Trophoblast cell (in vitro differentiated cells and primary cell): ENCODE measurements around the gene RTL1.

Source experiments
- DNase-seq, 2 donors: peaks; one replicate each; pipeline ENCODE4 v3.0.0-alpha.2; 2016
- H2AFZ ChIP-seq: 2 replicates; pipeline ENCODE4 v1.6.1; 2013; ENCODE audit warnings: low read length, moderate library complexity, mild to moderate bottlenecking; ENCODE audit not compliant: insufficient read depth, poor library complexity
- H2AK5ac ChIP-seq: 2 replicates; pipeline ENCODE4 v1.6.1; 2013; ENCODE audit warnings: mild to moderate bottlenecking, low read length
- H2BK120ac ChIP-seq: 2 replicates; pipeline ENCODE4 v1.6.1; 2013; ENCODE audit warnings: low read length, mild to moderate bottlenecking, moderate library complexity; ENCODE audit not compliant: insufficient read depth, poor library complexity
- H2BK12ac ChIP-seq: 2 replicates; pipeline ENCODE4 v1.6.1; 2013; ENCODE audit warnings: mild to moderate bottlenecking, low read length, moderate library complexity
- H2BK5ac ChIP-seq: 2 replicates; pipeline ENCODE4 v1.6.1; 2013; ENCODE audit warnings: low read length, low read depth, moderate library complexity, mild to moderate bottlenecking; ENCODE audit not compliant: poor library complexity
- H3K14ac ChIP-seq: 2 replicates; pipeline ENCODE4 v1.6.1; 2013; ENCODE audit warnings: mild to moderate bottlenecking, low read length
- H3K18ac ChIP-seq: 2 replicates; pipeline ENCODE4 v1.6.1; 2013; ENCODE audit warnings: mild to moderate bottlenecking, low read length
- H3K23ac ChIP-seq: 2 replicates; pipeline ENCODE4 v1.6.1; 2013; ENCODE audit warnings: low read length
- H3K27ac ChIP-seq: 2 replicates; pipeline ENCODE4 v1.5.1; 2013; ENCODE audit warnings: low read depth, mild to moderate bottlenecking, inconsistent platforms, low read length, moderate library complexity
- H3K27me3 ChIP-seq: 2 replicates; pipeline ENCODE4 v1.6.1; 2013; ENCODE audit warnings: inconsistent platforms, mild to moderate bottlenecking, low read length, moderate library complexity; ENCODE audit not compliant: insufficient read depth
- H3K36me3 ChIP-seq, 2 experiments: 1 replicate in 1 of 2; 2 replicates in 1 of 2; pipeline ENCODE4 v1.6.1; 2013; ENCODE audit warnings: low read length in 2 of 2, mild to moderate bottlenecking in 2 of 2, moderate library complexity in 1 of 2; ENCODE audit not compliant: insufficient read depth in 2 of 2, control insufficient read depth in 1 of 2
- H3K4ac ChIP-seq: 2 replicates; pipeline ENCODE4 v1.6.1; 2013; ENCODE audit warnings: low read depth, mild to moderate bottlenecking, low read length, moderate library complexity
- H3K4me1 ChIP-seq, 2 experiments: 1 replicate in 1 of 2; 2 replicates in 1 of 2; pipeline ENCODE4 v1.6.1; 2013; ENCODE audit warnings: low read length in 2 of 2, mild to moderate bottlenecking in 2 of 2, moderate library complexity in 1 of 2; ENCODE audit not compliant: insufficient read depth in 2 of 2, control insufficient read depth in 1 of 2
- H3K4me2 ChIP-seq: 2 replicates; pipeline ENCODE4 v1.6.1; 2013; ENCODE audit warnings: inconsistent platforms, mild to moderate bottlenecking, low read length, moderate library complexity
- H3K4me3 ChIP-seq: 2 replicates; pipeline ENCODE4 v1.5.1; 2013; ENCODE audit warnings: mild to moderate bottlenecking, low read depth, low read length, inconsistent platforms
- H3K79me1 ChIP-seq: one replicate; pipeline ENCODE4 v1.6.1; 2013; ENCODE audit warnings: low read length
- H3K79me2 ChIP-seq: 2 replicates; pipeline ENCODE4 v1.6.1; 2013; ENCODE audit warnings: low read length, mild to moderate bottlenecking; ENCODE audit not compliant: control insufficient read depth, insufficient read depth, poor library complexity
- H3K9ac ChIP-seq: 2 replicates; pipeline ENCODE4 v1.6.1; 2013; ENCODE audit warnings: mild to moderate bottlenecking, low read length
- H3K9me3 ChIP-seq: 2 replicates; pipeline ENCODE4 v1.6.1; 2013; ENCODE audit warnings: low read depth, mild to moderate bottlenecking, control low read depth, inconsistent platforms, low read length; ENCODE audit not compliant: insufficient read depth
- H4K12ac ChIP-seq: 2 replicates; pipeline ENCODE4 v1.6.1; 2013; ENCODE audit warnings: low read depth, mild to moderate bottlenecking, low read length, moderate library complexity
- H4K8ac ChIP-seq: 2 replicates; pipeline ENCODE4 v1.6.1; 2013; ENCODE audit warnings: low read depth, mild to moderate bottlenecking, low read length, moderate library complexity
- H4K91ac ChIP-seq: one replicate; pipeline ENCODE4 v1.6.1; 2013; ENCODE audit warnings: low read depth, mild to moderate bottlenecking, low read length, moderate library complexity
- WGBS: extraction: QIAGEN DNeasy Blood & Tissue Kit; methylation state at CpG from one replicate; pipeline ENCODE4 v1.1.7; 2013; ENCODE audit warnings: missing lambda C conversion rate; ENCODE audit not compliant: insufficient read length, insufficient coverage; ENCODE audit errors: extremely low coverage; 5-methylcytosine and 5-hydroxymethylcytosine counted together

Gene RTL1

GRCh38 chr14:100844421-100844820, 59.1 kb downstream of the RTL1 start:
- no CpG with 5 or more reads among the region's 9 CpGs for WGBS

GRCh38 chr14:100844082-100844408, 59.5 kb downstream of the RTL1 start:
- Histone ChIP-seq H3K14ac (no peak overlapping the region), H3K4me3 (no peak overlapping the region), H2BK12ac (no peak overlapping the region), H3K79me2 (no peaks in the 10 kb centered on the region), H3K9me3 (no peaks in the 10 kb centered on the region), H3K4me1 (peaks cover 0 to 2% of the 10 kb centered on the region in 2 experiments), H3K36me3 (no peaks in the 10 kb centered on the region), H3K9ac (no peak overlapping the region), H4K12ac (no peak overlapping the region), H3K27ac (no peak overlapping the region), H2AK5ac (no peak overlapping the region), H2AFZ (no peak overlapping the region), H3K4ac (no peak overlapping the region), H3K23ac (no peak overlapping the region), H4K8ac (no peak overlapping the region), H2BK120ac (no peak overlapping the region), H3K79me1 (no peaks in the 10 kb centered on the region), H2BK5ac (no peak overlapping the region), H3K18ac (no peak overlapping the region), H3K4me2 (no peak overlapping the region), H4K91ac (no peak overlapping the region), H3K27me3 (no peaks in the 10 kb centered on the region)
- WGBS: no CpG with 5 or more reads among the region's 4 CpGs
- no peak for DNase-seq

More at GRCh38 chr14:100844421-100844820, 59.1 kb downstream of the RTL1 start:
- no peak overlapping the region for H3K14ac ChIP-seq
- H2BK120ac ChIP-seq: no peak overlapping the region
- H3K27me3 ChIP-seq: no peaks in the 10 kb centered on the region
- H2AFZ ChIP-seq: no peak overlapping the region
- H4K8ac ChIP-seq: no peak overlapping the region
- no peak overlapping the region for H3K4me3 ChIP-seq
- no peak overlapping the region for H3K18ac ChIP-seq
- H3K79me2 ChIP-seq: no peaks in the 10 kb centered on the region
- no peak overlapping the region for H2AK5ac ChIP-seq
- DNase-seq: no peak
- no peak overlapping the region for H2BK5ac ChIP-seq
- H3K9me3 ChIP-seq: no peaks in the 10 kb centered on the region
- no peak overlapping the region for H2BK12ac ChIP-seq
- peaks cover 0 to 2% of the 10 kb centered on the region in 2 experiments for H3K4me1 ChIP-seq
- no peak overlapping the region for H3K4me2 ChIP-seq
- no peak overlapping the region for H3K4ac ChIP-seq
- H3K9ac ChIP-seq: no peak overlapping the region
- H3K23ac ChIP-seq: no peak overlapping the region
- no peaks in the 10 kb centered on the region for H3K36me3 ChIP-seq
- H3K27ac ChIP-seq: no peak overlapping the region
- no peak overlapping the region for H4K12ac ChIP-seq
- H4K91ac ChIP-seq: no peak overlapping the region
- no peaks in the 10 kb centered on the region for H3K79me1 ChIP-seq

- no peak overlapping the region for H4K91ac ChIP-seq
- H2BK12ac ChIP-seq: no peak overlapping the region
- H3K27ac ChIP-seq: no peak overlapping the region
- H3K9me3 ChIP-seq: no peaks in the 10 kb centered on the region
- no peaks in the 10 kb centered on the region for H3K79me1 ChIP-seq
- H3K4me2 ChIP-seq: no peak overlapping the region
- H3K36me3 ChIP-seq: no peaks in the 10 kb centered on the region
- no peak overlapping the region for H3K18ac ChIP-seq
- H4K12ac ChIP-seq: no peak overlapping the region
- H3K4ac ChIP-seq: no peak overlapping the region
- H2AK5ac ChIP-seq: no peak overlapping the region
- no peak overlapping the region for H2AFZ ChIP-seq
- H2BK5ac ChIP-seq: no peak overlapping the region
- H3K79me2 ChIP-seq: no peaks in the 10 kb centered on the region
- no peak overlapping the region for H2BK120ac ChIP-seq
- no peaks in the 10 kb centered on the region for H3K27me3 ChIP-seq
- no peak overlapping the region for H4K8ac ChIP-seq
- no CpG with 5 or more reads among the region's 8 CpGs for WGBS
- no peak for DNase-seq
- no peak overlapping the region for H3K23ac ChIP-seq
- H3K4me1 ChIP-seq: peaks cover 0 to 2% of the 10 kb centered on the region in 2 experiments
- no peak overlapping the region for H3K4me3 ChIP-seq
- no peak overlapping the region for H3K14ac ChIP-seq
- no peak overlapping the region for H3K9ac ChIP-seq
These were observed 60.7 kb downstream of the RTL1 start for GRCh38 chr14:100842799-100843198.

GRCh38 chr14:100841761-100842403, 61.6 kb downstream of the RTL1 start:
- no peaks in the 10 kb centered on the region for H3K27me3 ChIP-seq
- H3K9me3 ChIP-seq: no peaks in the 10 kb centered on the region
- peaks cover 0 to 2% of the 10 kb centered on the region in 2 experiments for H3K4me1 ChIP-seq
- no peak overlapping the region for H3K23ac ChIP-seq
- H3K14ac ChIP-seq: no peak overlapping the region
- no peak overlapping the region for H2BK5ac ChIP-seq
- no peak overlapping the region for H2BK120ac ChIP-seq
- no peak for DNase-seq
- H4K91ac ChIP-seq: no peak overlapping the region
- H3K79me1 ChIP-seq: no peaks in the 10 kb centered on the region
- no CpG with 5 or more reads among the region's 15 CpGs for WGBS
- no peak overlapping the region for H2BK12ac ChIP-seq
- H3K79me2 ChIP-seq: no peaks in the 10 kb centered on the region
- H2AFZ ChIP-seq: no peak overlapping the region
- no peak overlapping the region for H3K27ac ChIP-seq
- H3K18ac ChIP-seq: no peak overlapping the region
- H3K4ac ChIP-seq: no peak overlapping the region
- H3K4me2 ChIP-seq: no peak overlapping the region
- no peak overlapping the region for H4K12ac ChIP-seq
- H3K4me3 ChIP-seq: no peak overlapping the region
- no peak overlapping the region for H2AK5ac ChIP-seq
- H3K9ac ChIP-seq: no peak overlapping the region
- H4K8ac ChIP-seq: no peak overlapping the region
- no peaks in the 10 kb centered on the region for H3K36me3 ChIP-seq
